Measurements from ENCODE around the gene MPPED1. TPM values are rescaled to one million over a fixed set of nuclear protein-coding genes. Genes with fewer than 3 reads are reported as not detected.
A peak's percentile ranks its signal among the peaks of the same experiment; 100 is the strongest.

The MPPED1 gene
- total RNA-seq, 3 donors from 2014 or later = 0.17 TPM; not detected in 2

GRCh38 chr22:43384863-43385262 lies 27.0 kb upstream of the MPPED1 start:
- Histone ChIP-seq H3K9me3 (no peaks in the 10 kb centered on the region), H3K36me3 (ENCODE audit: low read depth) (no peaks in the 10 kb centered on the region), H3K4me1 (ENCODE audit: low read depth) (no peaks in the 10 kb centered on the region), H3K4me3 (no peak overlapping the region)
- ATAC-seq (no peak), DNase-seq (no peak)
- intact Hi-C loops (cut with DNase I, micrococcal nuclease) = loop anchor here (10.0 kb wide), 1 partner anchor 110 kb away; no protein-coding TSS in a partner anchor
- TF ChIP-seq CTCF (IDR thresholded peaks at IDR 0.05) = no peak

- intact Hi-C loops (cut with DNase I, micrococcal nuclease) = loop anchor here (10.0 kb wide), 1 partner anchor 111 kb away; no protein-coding TSS in a partner anchor
- no peak overlapping the region for H3K4me3 ChIP-seq
- peak; percentile 94 for ATAC-seq
- no peaks in the 10 kb centered on the region for H3K9me3 ChIP-seq
- no peaks in the 10 kb centered on the region for H3K36me3 ChIP-seq (ENCODE audit: low read depth)
- no peaks in the 10 kb centered on the region for H3K4me1 ChIP-seq (ENCODE audit: low read depth)
- peak; percentile 84 for TF ChIP-seq CTCF (IDR thresholded peaks at IDR 0.05)
- DNase-seq = peak; percentile 71 to 84 (median 80)
These were observed 25.8 kb upstream of the MPPED1 start for GRCh38 chr22:43385770-43386641.

- intact Hi-C loops (cut with DNase I, micrococcal nuclease) = loop anchor here (10.0 kb wide), 1 partner anchor 113 kb away; no protein-coding TSS in a partner anchor
- DNase-seq (no peak), ATAC-seq (no peak)
- H3K36me3 ChIP-seq (ENCODE audit: low read depth) = no peaks in the 10 kb centered on the region
- H3K4me1 ChIP-seq (ENCODE audit: low read depth) = no peaks in the 10 kb centered on the region
- TF ChIP-seq CTCF (IDR thresholded peaks at IDR 0.05) = no peak
- H3K4me3 ChIP-seq = no peak overlapping the region
- no peaks in the 10 kb centered on the region for H3K9me3 ChIP-seq
These were observed 24.0 kb upstream of the MPPED1 start for GRCh38 chr22:43387815-43388214.

GRCh38 chr22:43388420-43388851 lies 23.4 kb upstream of the MPPED1 start:
- peak; percentile 99 for TF ChIP-seq CTCF (IDR thresholded peaks at IDR 0.05)
- intact Hi-C loops (cut with DNase I, micrococcal nuclease) = loop anchor here (10.0 kb wide), 1 partner anchor 114 kb away; no protein-coding TSS in a partner anchor

GRCh38 chr22:43389227-43389836 lies 22.5 kb upstream of the MPPED1 start:
- no peak for ATAC-seq
- no peak for DNase-seq
- TF ChIP-seq CTCF (IDR thresholded peaks at IDR 0.05) = no peak

More at GRCh38 chr22:43388420-43388851, 23.4 kb upstream of the MPPED1 start:
- Histone ChIP-seq H3K4me3 (no peak overlapping the region), H3K4me1 (ENCODE audit: low read depth) (no peaks in the 10 kb centered on the region), H3K9me3 (no peaks in the 10 kb centered on the region), H3K36me3 (ENCODE audit: low read depth) (no peaks in the 10 kb centered on the region)
- ATAC-seq (peak; percentile 80), DNase-seq (peak; percentile 73 to 79 (median 78))

More at GRCh38 chr22:43389227-43389836, 22.5 kb upstream of the MPPED1 start:
- H3K4me3 ChIP-seq = no peak overlapping the region
- H3K4me1 ChIP-seq (ENCODE audit: low read depth) = no peaks in the 10 kb centered on the region
- intact Hi-C loops (cut with DNase I, micrococcal nuclease) = loop anchor here (10.0 kb wide), 1 partner anchor 115 kb away; no protein-coding TSS in a partner anchor
- no peaks in the 10 kb centered on the region for H3K36me3 ChIP-seq (ENCODE audit: low read depth)
- no peaks in the 10 kb centered on the region for H3K9me3 ChIP-seq
